NCI-H1417 treated with DMSO at 0.1 percent for 48 hours (cell line): ENCODE data around the gene ADARB2.
"Not testable (repeated sequence)": the region's sequence is repeated elsewhere in the genome, so short reads cannot be mapped to it uniquely, and the experiment has no call there.

ENCODE experiments used
- DNase-seq: peaks from one replicate; lab custom pipeline; 2025; lab: John Stamatoyannopoulos, UW

Gene ADARB2

GRCh38 chr10:1347962-1348772 lies 389.2 kb downstream of the ADARB2 start:
- DNase-seq: no peak

DNA sequence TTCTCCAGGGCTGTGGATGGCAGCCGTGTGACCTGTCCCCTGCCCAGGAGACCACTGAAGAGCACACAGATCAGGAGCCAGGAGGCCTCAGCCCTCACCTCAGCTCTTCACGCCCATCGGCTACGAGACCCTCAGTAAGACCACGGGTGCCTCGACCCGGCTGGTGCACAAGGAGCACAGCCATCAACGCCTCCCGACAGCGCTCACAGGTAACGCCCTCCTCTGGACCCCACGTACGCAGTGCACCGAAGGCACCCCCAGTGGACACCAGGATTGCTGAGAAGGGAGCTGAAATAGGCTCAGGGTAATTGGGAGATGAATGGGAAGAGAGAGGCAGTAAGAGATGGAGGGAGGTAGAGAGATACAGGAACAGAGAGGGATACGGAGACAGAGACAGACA lies 389.8 kb downstream of the ADARB2 start:
- no peak for DNase-seq

DNA sequence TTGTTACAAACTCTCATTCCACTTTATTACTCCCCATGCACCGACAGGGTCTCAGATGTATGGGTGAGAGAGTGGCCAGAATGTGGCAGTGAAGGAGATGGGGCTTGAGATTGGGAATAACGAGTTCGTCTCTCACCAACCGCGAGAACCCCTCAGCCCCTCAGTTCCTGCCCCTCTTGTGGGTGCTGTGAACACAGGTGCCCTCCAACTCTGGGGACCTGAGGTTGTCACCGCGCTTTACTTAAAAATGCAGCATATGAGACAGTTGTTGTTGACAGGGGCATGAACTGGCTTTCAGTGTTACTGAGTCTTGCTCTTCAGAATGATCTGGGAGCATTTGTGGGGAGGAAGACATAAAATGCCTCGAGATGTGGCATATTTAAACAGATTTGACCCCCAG lies 391.1 kb downstream of the ADARB2 start:
- DNase-seq: no peak

GRCh38 chr10:1345368-1345767 lies 392.0 kb downstream of the ADARB2 start:
- DNase-seq: no peak

DNA sequence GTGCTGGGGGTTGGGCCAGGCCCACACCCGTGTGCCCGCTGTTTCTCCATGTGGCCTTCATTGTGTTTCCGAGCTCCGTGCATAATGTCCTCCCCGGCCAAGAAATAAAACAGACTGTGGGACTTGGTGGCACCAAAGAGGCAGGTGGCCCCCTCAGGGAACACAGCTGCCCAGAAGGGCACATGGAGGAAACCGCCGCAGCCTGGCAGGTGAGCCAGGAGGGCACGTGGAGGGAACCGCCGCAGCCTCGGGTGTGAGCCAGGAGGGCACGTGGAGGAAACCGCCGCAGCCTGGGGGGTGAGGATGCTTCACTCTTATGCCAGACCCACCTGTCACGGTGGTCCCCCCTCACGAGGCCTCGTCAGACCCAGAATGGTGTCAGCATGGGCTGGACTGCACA lies 392.5 kb downstream of the ADARB2 start:
- no peak for DNase-seq

GRCh38 chr10:1344408-1344807 lies 392.9 kb downstream of the ADARB2 start:
- no peak for DNase-seq

DNA sequence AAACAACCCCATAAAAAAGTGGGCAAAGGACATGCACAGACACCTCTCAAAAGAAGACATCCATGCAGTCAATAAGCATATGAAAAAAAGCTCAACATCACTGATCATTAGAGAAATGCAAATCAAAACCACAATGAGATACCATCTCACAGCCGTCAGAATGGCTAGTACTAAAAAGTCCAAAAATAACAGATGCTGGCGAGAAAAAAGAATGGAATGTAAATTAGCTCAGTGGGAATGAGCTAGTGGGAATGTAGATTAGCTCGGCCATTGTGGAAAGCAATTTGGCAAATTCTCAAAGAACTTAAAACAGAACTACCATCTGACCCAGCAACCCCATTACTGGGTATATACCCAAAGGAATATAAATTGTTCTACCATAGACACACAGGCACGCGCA lies 394.1 kb downstream of the ADARB2 start:
- DNase-seq: no peak

DNA sequence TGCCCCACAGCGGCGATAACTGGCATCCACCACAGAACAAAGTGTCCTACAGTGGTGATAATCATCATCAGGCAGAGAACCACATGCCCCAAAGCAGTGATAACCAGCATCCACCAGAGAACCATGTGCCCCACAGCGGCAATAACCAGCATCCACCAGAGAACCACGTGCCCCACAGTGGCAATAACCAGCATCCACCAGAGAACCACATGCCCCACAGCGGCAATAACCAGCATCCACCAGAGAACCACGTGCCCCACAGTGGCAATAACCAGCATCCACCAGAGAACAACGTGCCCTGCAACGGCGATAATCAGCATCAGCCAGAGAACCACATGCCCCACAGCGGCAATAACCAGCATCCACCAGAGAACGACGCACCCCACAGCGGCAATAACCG lies 396.3 kb downstream of the ADARB2 start:
- not testable (repeated sequence) for DNase-seq

DNA sequence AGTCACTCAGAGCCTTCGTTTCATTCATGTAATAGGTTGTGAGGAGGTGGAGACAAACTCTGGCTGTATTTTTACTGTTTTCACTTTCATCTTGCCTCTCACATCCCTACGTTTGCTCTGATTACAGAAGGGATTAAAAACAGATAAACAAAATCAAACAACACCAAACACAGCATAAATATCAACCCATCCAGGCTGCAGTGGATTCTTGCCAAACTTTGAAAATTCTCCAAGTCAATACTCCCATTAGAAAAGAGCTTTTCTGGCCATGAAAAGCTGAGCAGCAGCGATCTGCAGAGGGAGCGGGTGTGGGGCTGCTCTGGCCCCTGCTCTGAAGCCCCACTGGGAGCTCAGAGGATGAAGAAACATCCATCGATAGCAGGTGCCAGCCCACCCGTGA lies 397.9 kb downstream of the ADARB2 start:
- no peak for DNase-seq

DNA sequence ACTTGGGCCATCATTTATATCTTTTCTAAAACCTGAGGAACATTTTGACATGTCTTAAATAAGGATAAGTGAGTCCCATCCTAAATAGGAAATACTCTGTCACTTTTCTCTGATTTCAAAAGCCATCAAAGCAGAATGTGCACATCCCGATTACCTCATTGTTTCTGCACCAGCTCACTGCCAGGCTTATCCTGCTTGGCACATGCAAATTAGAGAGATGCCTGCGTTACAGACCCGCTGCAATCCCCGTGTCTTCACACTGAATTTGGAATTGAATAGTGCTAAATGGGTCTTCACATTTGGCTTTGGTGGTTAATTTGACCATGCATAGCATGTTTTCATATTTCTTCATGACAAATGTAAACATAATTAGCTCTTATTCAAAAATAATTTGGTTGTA lies 401.7 kb downstream of the ADARB2 start:
- DNase-seq: no peak

- no peak for DNase-seq
Measured at GRCh38 chr10:1333981-1334380, 403.3 kb downstream of the ADARB2 start.

DNA sequence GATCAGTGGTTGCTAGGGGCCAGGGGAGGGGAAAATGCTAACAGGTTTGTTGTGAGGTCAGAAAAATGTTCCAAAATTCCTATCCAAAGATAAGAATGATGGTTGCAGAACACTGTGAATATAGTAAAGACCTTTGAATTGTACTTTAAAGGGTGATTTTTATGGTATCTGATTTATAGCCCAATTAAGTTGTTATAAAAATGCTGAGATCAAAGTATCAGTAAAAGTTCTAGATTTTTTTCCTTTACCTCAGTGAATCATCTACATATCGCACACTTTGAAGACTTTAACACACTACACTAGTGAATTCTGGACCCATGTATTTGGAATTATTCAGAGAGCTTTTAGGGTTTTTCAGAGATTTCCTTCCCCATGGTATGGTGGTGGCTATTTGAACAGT lies 405.8 kb downstream of the ADARB2 start:
- no peak for DNase-seq

DNA sequence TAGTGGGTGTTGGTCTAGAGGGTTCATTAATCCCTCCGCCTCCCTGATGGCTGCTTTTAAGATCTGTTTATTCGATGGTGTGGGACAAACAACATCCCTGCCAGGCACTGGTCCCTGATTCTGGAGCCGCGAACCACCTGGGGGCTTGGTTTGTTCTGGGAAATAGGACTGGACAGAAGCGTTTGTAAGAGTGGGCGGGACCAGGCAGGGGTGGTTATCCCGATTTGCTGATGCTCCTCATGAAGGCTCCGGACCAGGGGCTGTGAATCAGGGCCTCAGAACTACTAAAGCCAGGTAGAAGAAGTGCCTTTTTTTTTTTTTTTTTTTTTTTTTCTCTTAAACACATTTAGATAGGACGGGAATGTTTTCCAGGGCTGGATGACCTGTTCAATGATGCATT lies 407.7 kb downstream of the ADARB2 start:
- no peak for DNase-seq

GRCh38 chr10:1328981-1329614 lies 408.2 kb downstream of the ADARB2 start:
- no peak for DNase-seq

DNA sequence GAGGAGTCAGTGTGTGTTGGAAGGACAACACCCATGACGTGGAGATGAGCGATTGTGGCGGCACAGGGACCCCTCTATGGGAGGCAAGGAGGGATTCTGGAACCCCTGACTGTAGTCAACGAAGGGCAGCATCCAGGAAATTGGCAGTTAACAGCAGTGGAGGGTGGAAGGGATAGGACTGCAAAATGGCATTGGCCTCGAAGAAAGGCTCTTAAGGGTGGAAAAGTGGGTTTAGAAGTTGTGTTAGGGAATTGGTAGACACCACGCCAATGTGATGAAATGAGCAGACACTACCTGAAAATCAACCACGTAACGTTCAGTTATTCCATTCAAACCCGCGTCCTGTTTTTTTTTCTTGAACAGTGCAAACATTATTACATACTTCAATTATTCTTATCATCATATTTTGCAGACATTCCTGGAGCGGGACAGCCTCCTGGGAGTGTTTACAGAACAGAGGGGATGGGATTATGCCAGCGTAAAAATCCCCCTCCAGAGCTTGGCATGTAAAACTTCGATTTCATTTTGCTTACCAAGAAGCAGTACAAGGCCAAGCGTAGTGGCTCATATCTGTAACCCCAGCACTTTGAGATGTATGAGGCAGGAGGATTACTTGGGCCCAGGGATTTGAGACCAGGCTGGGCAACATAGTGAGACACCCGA lies 409.0 kb downstream of the ADARB2 start:
- no peak for DNase-seq

GRCh38 chr10:1327759-1328158 lies 409.6 kb downstream of the ADARB2 start:
- DNase-seq: no peak

- DNase-seq: not testable (repeated sequence)
Measured at GRCh38 chr10:1326514-1326913, 410.8 kb downstream of the ADARB2 start.

GRCh38 chr10:1324903-1325302 lies 412.4 kb downstream of the ADARB2 start:
- DNase-seq: no peak

DNA sequence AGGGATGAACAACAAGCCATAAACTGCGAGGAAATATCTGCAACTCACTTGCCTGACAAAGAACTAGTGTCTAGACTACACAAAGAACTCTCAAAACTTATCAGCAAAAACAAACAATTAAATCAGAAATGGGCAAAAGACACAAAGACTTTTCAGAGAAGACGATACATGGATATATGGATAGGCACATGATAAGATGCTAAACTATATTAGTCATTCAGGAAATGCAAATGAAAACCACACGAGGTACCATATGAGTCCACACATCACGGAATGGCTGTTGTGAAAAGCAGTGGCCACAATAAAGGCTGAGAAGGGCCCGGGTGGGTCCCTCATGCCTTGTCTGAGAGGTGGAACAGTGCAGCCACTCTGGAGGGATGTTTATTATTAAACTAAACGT lies 413.4 kb downstream of the ADARB2 start:
- DNase-seq: no peak

- DNase-seq: no peak
Measured at GRCh38 chr10:1320739-1321320, 416.5 kb downstream of the ADARB2 start.

DNA sequence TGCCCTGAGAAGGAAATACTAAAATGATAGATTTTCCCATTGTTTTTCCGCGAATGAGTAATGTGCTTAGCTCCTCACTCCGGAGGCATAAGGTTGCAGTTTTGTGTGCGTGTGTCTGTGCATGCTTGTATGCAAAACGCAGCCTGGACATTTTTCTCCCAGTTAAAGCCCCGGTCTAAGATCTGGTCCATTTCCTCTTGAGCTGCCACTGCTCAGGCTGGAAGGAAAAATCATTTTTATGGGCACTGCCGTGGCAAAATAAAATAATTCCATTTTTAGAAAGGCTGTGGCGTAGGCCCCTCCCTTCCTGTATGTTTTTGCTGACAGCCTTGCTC lies 420.5 kb downstream of the ADARB2 start:
- no peak for DNase-seq

DNA sequence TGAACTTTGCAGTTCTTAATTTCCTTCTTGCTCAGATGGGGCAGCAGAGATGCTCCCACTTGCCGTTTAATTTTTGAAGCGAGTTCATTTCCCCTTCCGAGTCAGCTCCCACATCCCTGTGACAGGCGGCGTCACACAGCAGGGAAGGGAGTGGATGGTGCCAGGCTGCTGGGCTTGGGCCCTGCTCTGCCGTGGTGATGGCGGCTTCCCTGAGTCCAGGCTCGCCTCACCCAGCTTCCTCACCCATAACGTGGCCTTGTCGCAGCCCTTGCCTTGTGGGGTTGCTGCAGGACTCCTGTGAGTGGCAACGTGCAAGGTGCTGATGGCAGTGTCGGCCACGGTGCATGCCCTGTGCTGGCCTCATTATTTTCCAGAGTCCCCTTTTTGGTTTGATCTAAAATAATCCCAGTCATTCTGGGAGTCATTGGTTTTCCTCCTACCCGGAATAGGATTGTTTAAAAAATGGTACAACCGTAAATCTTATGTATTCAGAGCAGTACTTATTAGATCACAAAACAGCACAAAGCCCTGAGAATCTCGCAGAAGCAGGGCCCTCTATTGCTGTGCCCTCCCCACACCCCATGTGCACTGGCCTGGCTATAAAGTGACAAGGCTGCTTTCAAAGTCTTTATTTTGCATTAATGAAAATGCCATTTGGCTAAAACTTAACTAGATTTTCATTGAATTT lies 421.1 kb downstream of the ADARB2 start:
- DNase-seq: no peak
